GM21786 (cell line): ENCODE measurements around the gene ZSCAN23.
A peak's percentile ranks its signal among the peaks of the same experiment; 100 is the strongest.
"Not testable (repeated sequence)": the region's sequence is repeated elsewhere in the genome, so short reads cannot be mapped to it uniquely, and the experiment has no call there.

Experiments used
- ATAC-seq: cut with Tn5 transposase; IDR thresholded peaks from one replicate; pipeline ENCODE4 v1.9.1; 2021; ENCODE audit not compliant: unreplicated experiment

The ZSCAN23 gene

GRCh38 chr6:28442586-28442985 lies 705 bp downstream of the ZSCAN23 start:
- ATAC-seq, result no peak

- ATAC-seq, result no peak
These were observed 6.9 kb downstream of the ZSCAN23 start for GRCh38 chr6:28436404-28436803.

- no peak for ATAC-seq
These were observed 10.2 kb downstream of the ZSCAN23 start for GRCh38 chr6:28433119-28433518.

GRCh38 chr6:28429781-28430180 lies 13.5 kb downstream of the ZSCAN23 start:
- no peak for ATAC-seq

DNA sequence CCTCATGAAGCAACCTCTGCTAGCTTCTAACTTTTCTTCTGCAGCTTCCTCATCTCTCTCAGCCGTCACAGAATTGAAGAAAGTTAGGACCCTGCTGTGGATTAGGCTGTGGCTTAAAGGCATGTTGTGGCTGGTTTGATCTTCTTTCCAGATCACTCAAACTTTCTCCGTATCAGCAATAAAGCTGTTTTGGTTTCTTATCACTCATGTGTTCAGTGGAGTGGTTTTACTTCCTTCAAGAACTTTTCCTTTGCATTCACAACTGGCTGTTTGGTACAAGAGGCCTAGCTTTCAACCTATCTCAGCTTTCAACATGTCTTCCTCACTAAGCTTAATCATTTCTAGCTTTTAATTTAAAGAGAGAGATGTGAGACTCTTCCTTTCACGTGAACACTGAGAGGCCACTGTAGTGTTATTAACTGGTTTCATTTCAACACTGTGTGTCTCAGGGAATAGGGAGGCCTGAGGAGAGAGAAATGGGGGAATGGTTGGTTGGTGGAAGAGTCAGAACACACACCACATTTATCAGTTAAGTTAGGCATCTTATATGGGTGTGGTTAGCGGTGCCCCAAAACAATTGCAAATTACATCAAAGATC lies 17.2 kb downstream of the ZSCAN23 start:
- no peak for ATAC-seq

DNA sequence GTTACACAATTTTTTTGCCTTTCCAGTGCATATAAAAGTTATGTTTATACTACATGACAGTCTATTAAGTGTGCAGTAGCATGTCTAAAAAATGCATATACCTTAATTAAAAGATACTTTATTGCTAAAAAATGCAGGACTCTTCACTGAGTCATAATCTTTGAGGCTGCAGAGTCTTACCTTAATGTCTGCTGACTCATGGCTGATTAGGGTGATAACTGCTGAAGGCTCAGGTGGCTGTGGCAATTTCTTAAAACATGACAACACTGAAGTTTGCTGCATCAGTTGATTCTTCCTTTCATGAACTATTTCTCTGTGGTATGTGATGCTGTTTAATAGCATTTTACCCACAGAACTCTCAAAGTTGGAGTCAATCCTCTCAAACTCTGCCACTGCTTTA lies 19.1 kb downstream of the ZSCAN23 start:
- ATAC-seq, result no peak

- ATAC-seq, result no peak
These were observed 19.7 kb downstream of the ZSCAN23 start for GRCh38 chr6:28423546-28423945.

DNA sequence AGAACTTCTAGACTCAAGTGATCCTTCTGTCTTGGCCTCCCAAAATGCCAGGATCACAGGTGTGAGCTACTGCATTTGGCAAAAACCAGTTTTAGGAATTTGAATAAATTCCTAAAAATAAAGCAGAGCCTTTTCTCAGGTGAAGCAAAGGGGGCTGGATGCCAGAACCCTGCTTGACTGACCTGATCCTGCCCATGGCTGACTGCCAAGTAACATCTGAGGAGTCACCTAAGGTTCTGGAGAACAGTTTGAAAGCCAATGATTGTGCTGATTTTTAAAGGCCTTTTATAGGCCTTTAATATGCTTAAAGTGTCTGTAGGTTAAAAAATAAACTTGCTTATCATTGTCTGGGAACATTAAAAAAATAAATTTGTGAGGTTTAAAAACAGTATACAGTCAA lies 29.6 kb downstream of the ZSCAN23 start:
- ATAC-seq, result no peak

DNA sequence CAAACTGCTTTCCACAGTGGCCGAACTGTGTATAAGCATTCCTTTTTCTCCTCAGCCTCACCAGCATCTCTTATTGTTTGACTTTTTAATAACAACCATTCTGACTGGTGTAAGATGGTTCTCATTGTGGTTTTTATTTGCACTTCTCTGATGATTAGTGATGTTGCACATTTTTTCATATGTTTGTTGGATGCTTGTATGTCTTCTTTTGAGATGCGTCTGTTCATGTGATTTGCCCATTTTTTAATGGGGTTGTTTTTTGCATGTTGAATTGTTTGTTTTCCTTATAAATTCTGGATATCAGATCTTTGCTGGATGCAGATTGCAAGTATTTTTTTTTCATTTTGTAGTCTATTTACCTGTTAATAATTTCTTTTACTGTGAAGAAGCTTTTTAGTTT lies 32.5 kb downstream of the ZSCAN23 start:
- ATAC-seq, result no peak

- no peak for ATAC-seq
These were observed 35.1 kb downstream of the ZSCAN23 start for GRCh38 chr6:28408076-28408802.

- peak; percentile 64 for ATAC-seq
These were observed 35.9 kb downstream of the ZSCAN23 start for GRCh38 chr6:28407401-28407800.

- not testable (repeated sequence) for ATAC-seq
These were observed 39.4 kb downstream of the ZSCAN23 start for GRCh38 chr6:28403923-28404322.

DNA sequence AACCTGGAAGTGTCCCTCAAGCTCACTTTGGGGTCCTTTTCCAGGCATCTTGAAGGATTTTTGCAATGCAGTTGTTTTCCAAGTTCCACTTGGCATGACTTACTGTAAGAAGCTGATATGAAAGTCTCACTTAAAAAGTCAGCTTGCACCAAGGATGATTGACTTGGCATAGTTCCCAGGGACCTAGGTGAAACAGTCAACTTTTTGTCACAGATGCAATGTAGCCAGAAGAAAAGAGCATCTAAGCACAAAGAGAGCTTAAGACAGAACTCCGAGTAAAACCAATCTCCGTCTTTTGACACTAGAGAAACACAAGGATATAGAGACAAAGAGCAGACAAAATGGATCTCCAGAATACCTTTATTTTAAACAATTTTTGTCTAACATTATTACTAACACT lies 41.1 kb downstream of the ZSCAN23 start:
- no peak for ATAC-seq

GRCh38 chr6:28401172-28401571 lies 42.1 kb downstream of the ZSCAN23 start:
- no peak for ATAC-seq

GRCh38 chr6:28400122-28400451 lies 43.2 kb downstream of the ZSCAN23 start:
- ATAC-seq, result no peak

DNA sequence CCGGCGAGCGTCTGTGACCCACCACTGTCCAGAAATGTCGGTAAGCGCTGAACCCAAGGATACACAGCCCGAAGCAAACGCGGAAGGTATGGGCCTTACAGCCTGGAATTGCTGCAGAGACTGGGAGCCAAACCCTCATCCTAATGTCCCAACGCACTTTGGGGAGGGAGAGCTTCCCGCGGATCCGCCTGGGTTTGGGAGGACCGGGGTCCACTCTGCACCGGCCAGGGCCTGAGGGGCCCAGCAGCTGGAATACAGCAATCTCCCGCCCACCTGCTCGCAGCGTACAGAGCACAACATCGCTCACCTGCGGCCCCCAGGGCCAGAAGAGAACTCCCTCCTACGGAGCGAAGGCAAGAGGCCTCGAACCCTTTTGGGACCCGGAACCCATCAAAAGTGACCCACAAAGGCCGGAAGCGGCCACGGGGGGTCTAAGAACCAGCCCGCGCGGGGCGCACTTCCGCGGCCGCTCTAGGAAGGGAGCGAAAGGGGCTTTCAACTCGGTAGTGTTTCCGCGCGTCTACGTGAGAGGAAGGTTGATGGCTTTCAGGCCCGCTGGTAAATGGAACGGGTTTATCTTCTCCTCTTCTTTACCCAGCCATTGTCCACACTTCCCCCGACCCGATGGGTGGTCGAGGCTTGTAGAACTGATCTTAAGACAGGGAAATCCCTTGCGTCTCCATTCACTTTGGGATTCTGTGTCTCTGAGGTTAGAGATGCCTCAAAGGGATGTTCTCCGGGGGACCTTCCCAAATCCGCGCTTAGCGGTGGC lies 43.8 kb downstream of the ZSCAN23 start, which contains the start of gene ZSCAN12:
Gene ZSCAN12, minus strand, starts transcription at position 398 of the 772 bp plus-strand sequence. CDS start 1,342 bp downstream, outside the sequence.
- ATAC-seq, result peak; percentile 80

GRCh38 chr6:28395918-28396317 lies 47.4 kb downstream of the ZSCAN23 start:
- no peak for ATAC-seq

DNA sequence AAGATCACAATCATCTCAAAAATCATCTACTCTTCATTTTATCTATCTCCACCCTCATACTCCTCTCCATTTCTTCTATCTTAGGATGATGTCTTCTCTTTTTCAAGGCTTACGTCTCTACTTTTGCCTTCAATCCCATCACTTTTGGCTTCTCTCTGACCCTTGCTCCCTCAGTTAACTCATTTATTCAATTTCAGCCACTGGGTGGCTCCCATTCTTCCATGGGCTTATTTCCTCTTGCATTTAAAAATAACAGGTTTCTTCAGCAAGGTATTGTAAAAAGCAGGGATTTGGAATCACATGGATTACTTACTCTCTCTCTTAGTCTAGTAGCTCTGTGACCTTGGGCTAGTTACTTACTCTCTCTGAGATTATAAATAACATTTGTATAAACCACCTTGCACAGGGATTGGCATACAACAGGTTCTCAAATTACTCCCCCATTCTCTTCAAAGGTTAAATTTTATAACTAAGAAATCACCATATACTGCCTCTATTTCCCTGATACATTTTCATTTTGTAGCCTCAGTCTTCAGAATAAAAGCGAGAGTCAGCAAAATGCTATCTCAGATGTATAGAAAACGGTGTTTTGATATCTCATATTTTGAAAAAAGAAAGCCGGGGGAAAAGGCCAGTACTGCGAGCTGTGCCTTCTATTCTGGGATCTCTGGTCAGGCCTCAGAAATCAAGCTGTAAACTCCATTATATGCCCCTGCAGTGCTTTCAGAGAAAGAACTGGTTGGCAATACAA lies 49.2 kb downstream of the ZSCAN23 start:
- ATAC-seq, result no peak

GRCh38 chr6:28390688-28391087 lies 52.6 kb downstream of the ZSCAN23 start:
- ATAC-seq, result no peak

DNA sequence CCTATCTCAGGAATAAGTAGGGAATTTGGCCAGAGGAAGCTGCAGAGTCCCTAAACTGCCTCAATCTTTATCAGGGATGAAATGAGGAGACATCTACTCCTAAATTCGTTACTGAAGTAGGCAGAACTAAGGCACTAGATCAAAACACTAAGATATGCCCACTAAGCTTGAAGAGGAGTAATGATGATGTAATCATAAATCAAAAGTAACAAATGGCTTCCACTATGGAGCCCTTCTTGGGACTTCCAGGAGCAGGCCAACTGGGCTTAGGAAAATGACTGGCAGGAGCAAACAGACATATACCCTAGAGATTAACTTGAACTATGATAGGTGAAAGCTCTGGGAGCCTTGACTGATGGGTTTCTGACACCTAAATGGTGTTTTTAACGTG lies 59.2 kb downstream of the ZSCAN23 start:
- no peak for ATAC-seq
